ENCODE measurements around the gene ERV3-1. TPM values are rescaled to one million over a fixed set of nuclear protein-coding genes. Genes with fewer than 3 reads are reported as not detected.
A peak's percentile ranks its signal among the peaks of the same experiment; 100 is the strongest.

Gene ERV3-1
- total and polyA plus RNA-seq, 9 of the 15 experiments (the other 6 are each of a cell fraction or from before 2014, with no cell fraction given) = 10.2 to 30.0 (median 22.0) TPM

DNA sequence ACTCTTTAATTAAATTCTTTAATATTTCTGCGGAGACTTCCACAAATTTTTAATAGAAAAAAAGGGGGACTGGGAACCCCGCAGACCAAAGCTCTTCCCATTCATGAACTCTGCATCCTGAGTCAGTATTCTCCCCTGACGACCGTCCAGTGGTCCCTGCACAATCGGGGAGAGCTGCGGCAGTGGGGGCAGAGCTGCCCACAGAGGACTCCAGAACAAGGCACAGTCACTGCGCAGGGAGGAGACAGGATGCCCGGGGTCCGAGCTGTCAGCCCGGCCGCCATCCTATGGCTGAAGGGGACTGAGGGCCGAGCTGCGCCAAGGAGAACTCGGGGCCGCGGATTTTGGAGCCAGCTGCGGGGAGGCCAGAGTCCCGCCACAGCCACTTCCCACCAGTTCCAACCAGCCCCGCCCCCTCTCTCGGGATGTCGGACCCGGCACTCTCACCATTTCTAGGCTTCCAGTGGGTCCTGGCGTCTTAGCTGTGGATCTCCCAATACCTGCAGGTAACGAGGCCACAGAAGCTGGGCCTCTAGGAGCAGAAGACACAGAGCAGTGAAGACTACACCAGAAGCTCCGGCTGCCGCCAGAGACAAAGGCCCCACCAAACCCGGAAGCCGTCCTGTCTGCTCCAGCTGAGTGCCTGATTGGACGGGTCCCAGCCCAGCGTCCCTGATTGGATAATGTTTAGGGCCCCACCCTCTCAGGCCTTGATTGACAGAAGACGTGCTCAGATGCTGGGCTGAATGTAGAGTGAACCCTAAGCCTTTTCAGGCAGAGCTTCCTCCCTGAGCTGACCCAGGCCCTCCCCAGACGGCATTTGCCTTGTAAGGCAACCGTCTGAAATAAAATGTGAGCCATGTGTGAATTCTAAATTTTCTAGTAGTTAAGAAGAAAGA is at the start of gene ERV3-1 (continued):
- no peak for TF ChIP-seq RERE (CRISPR knock-in tag; IDR thresholded peaks at IDR 0.05; ENCODE audit: borderline replicate concordance)
- no peak for TF ChIP-seq ZNF583 (CRISPR knock-in tag; IDR thresholded peaks at IDR 0.05)
- TF ChIP-seq HNRNPLL (IDR thresholded peaks at IDR 0.05; ENCODE audit: low read depth, low read length, poor library complexity, severe bottlenecking) = peak; percentile 45
- TF ChIP-seq ZBTB17 (CRISPR knock-in tag; IDR thresholded peaks at IDR 0.05) = no peak; the same call in 1 of the 2 replicates
- TF ChIP-seq MITF (IDR thresholded peaks at IDR 0.05) = no peak
- no peak for TF ChIP-seq HMG20A (CRISPR knock-in tag; conservative IDR thresholded peaks at IDR 0.05)
- no peak for TF ChIP-seq KLF13 (tag; IDR thresholded peaks at IDR 0.05; ENCODE audit: borderline replicate concordance, low read depth)
- peak; percentile 12; the same call in 1 of the 2 replicates for TF ChIP-seq THRB (CRISPR knock-in tag; conservative IDR thresholded peaks at IDR 0.05)
- no peak for TF ChIP-seq ZNF174 (CRISPR knock-in tag; IDR thresholded peaks at IDR 0.05)
- TF ChIP-seq, protein P1, sequence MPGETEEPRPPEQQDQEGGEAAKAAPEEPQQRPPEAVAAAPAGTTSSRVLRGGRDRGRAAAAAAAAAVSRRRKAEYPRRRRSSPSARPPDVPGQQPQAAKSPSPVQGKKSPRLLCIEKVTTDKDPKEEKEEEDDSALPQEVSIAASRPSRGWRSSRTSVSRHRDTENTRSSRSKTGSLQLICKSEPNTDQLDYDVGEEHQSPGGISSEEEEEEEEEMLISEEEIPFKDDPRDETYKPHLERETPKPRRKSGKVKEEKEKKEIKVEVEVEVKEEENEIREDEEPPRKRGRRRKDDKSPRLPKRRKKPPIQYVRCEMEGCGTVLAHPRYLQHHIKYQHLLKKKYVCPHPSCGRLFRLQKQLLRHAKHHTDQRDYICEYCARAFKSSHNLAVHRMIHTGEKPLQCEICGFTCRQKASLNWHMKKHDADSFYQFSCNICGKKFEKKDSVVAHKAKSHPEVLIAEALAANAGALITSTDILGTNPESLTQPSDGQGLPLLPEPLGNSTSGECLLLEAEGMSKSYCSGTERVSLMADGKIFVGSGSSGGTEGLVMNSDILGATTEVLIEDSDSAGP (CRISPR knock-in tag; IDR thresholded peaks at IDR 0.05) = no peak
- no peak for TF ChIP-seq MCM7 (IDR thresholded peaks at IDR 0.05)
- TF ChIP-seq, protein P2, sequence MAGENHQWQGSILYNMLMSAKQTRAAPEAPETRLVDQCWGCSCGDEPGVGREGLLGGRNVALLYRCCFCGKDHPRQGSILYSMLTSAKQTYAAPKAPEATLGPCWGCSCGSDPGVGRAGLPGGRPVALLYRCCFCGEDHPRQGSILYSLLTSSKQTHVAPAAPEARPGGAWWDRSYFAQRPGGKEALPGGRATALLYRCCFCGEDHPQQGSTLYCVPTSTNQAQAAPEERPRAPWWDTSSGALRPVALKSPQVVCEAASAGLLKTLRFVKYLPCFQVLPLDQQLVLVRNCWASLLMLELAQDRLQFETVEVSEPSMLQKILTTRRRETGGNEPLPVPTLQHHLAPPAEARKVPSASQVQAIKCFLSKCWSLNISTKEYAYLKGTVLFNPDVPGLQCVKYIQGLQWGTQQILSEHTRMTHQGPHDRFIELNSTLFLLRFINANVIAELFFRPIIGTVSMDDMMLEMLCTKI (IDR thresholded peaks at IDR 0.05; ENCODE audit: partially characterized antibody) = no peak
- no peak for TF ChIP-seq KLF10 (CRISPR knock-in tag; IDR thresholded peaks at IDR 0.05)

All from K562 (cell line).